ENCODE measurements around the gene MAMLD1.

DNA sequence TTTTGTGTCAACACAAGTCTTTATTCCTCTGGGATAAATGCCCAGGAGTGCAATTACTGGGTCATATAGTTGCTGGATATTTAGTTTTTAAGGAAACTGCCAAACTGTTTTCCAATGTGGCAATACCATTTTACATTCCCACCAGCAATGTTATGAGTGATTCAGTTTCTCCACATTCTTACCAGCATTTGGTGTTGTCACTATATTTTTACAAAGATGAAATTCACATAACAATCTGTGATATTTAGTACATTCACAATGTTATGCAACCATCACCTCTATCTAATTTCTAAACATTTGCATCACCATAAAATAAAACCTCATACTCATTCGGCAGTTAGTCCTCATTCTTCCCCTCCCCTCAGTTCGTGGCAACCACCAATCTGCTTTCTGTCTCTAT lies 75.0 kb downstream of the MAMLD1 start:
- TF ChIP-seq EZH2phosphoT487 (IDR thresholded peaks at IDR 0.05; ENCODE audit: insufficient read depth, low read depth) (no peak), EZH2 (IDR thresholded peaks at IDR 0.05; ENCODE audit: insufficient read depth, poor library complexity, severe bottlenecking) (no peak)
